Suprapubic skin (tissue), 4 donors: ENCODE results near the gene GPSM3.
"Not testable (repeated sequence)": the region's sequence is repeated elsewhere in the genome, so short reads cannot be mapped to it uniquely, and the experiment has no call there.

Experiments used
- POLR2A ChIP-seq, 2 donors: fragments of 450-650 bp; IDR thresholded peaks; one replicate each; pipeline ENCODE4 v1.6.1; 2017; ENCODE audit warnings: antibody characterized with exemption in 2 of 2, mild to moderate bottlenecking in 2 of 2, moderate library complexity in 2 of 2
- POLR2AphosphoS5 ChIP-seq, 3 donors: sonication (generic); formaldehyde crosslinking; IDR thresholded peaks; one replicate each; pipeline ENCODE4 v1.6.1; 2017; ENCODE audit warnings: antibody characterized with exemption in 3 of 3
- TF ChIP-seq, protein P1 (sequence below), 2 donors: fragments of 200-600 bp in 1 of 2; fragments of 450-650 bp in 1 of 2; sonication (generic) in 1 of 2; IDR thresholded peaks; one replicate each; pipeline ENCODE4 v1.5.1; 2016 to 2019; ENCODE audit warnings: antibody characterized with exemption in 2 of 2, mild to moderate bottlenecking in 1 of 2, moderate library complexity in 1 of 2

DNA sequence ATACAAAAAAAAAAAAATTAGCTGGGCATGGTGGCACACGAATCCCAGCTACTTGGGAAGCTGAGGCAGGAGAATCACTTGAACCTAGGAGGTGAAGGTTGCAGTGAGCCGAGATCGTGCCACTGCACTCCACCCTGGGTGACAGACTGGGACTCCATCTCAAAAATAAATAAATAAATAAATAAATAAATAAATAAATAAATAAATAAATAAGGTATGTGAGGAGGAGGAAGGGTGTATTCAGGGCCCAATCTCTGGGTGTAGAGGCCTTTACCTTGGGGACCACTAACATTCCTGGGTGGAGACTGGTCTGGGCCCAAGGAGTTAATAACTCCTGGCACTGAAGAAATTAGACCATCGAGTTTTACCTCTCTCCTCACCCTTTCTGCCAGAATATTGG is 19.0 kb upstream of the GPSM3 start:
- TF ChIP-seq POLR2AphosphoS5, POLR2A (IDR thresholded peaks at IDR 0.05): not testable (repeated sequence)
- TF ChIP-seq, protein P1, sequence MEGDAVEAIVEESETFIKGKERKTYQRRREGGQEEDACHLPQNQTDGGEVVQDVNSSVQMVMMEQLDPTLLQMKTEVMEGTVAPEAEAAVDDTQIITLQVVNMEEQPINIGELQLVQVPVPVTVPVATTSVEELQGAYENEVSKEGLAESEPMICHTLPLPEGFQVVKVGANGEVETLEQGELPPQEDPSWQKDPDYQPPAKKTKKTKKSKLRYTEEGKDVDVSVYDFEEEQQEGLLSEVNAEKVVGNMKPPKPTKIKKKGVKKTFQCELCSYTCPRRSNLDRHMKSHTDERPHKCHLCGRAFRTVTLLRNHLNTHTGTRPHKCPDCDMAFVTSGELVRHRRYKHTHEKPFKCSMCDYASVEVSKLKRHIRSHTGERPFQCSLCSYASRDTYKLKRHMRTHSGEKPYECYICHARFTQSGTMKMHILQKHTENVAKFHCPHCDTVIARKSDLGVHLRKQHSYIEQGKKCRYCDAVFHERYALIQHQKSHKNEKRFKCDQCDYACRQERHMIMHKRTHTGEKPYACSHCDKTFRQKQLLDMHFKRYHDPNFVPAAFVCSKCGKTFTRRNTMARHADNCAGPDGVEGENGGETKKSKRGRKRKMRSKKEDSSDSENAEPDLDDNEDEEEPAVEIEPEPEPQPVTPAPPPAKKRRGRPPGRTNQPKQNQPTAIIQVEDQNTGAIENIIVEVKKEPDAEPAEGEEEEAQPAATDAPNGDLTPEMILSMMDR (IDR thresholded peaks at IDR 0.05), result not testable (repeated sequence)
